Stimulated activated CD8-positive, alpha-beta memory T cell treated with anti-CD3 and anti-CD28 coated beads, Interleukin-15, amount 100 ng/mL, for 1 hour (primary cell): ENCODE results near the gene PIGA.

Experiments used
- DNase-seq: peaks from one replicate; pipeline ENCODE4 v3.0.0-alpha.2; 2020; ENCODE audit warnings: low read depth

Gene PIGA, protein sequence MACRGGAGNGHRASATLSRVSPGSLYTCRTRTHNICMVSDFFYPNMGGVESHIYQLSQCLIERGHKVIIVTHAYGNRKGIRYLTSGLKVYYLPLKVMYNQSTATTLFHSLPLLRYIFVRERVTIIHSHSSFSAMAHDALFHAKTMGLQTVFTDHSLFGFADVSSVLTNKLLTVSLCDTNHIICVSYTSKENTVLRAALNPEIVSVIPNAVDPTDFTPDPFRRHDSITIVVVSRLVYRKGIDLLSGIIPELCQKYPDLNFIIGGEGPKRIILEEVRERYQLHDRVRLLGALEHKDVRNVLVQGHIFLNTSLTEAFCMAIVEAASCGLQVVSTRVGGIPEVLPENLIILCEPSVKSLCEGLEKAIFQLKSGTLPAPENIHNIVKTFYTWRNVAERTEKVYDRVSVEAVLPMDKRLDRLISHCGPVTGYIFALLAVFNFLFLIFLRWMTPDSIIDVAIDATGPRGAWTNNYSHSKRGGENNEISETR

DNA sequence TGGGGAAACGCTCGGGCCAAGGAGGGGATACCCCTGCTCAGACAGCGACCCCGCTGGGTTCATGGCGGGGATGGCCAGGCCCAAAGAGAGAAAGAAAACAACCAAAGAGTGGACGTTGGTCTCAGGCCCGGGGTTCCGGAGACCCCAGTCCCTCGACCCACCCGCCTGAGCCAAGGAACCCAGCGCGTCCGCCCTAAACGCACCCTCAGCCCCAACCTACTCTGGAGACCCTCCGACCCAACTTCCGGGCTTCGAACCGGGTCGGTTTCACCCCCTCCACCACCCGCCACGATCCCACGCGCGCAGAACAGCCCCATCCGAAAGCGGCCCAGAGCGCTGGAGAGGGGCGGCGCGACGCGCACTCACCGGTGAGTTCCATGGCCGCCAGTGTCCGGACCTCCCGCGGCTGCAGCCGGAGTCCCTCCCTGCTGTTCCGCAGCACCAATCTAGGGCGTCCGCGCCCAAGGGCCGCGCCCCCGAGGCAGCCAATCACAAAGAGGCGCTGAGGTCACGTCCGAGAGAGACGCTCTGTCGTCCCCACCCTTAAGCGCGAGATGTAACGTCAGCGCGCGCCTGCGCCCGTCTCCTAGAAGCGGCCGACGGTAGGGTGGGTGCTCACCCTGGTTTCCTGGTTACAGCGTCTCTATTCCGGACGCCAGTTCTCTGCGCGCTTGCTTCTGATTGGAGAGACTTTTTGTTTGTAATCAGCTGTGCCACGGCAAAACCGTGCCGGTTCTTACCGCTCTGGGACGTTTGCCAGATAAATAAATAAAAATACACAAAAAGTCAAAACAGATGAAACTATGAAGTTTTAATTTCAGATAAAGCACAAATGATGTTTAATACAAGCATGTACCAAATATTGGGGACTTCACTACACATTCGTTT lies at the start of gene PIGA:
TSS of gene PIGA (minus strand) at position 389 of the 888 bp plus-strand sequence. CDS start 3,593 bp downstream, outside the sequence.
- peak; percentile 74 for DNase-seq

DNA sequence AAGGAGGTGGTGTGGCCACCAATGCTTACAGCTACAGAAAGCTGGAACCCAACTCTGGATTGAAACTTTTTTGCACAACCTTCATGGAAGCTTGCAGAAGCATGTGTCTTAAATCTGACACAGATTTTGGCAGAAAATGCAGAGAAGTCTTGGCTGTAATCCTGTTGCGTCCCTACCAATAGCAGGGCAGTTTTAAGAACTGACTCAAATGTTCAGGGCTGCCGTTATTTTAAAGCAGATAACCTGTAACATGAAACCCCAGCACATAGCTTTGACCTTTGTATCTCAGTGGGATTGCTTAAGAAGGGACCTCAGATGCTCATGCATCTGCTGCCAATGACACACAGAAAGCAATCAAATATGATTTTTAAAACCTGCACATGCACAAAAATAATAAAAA lies 49.0 kb upstream of the PIGA start, which contains the start of gene VEGFD:
TSS of gene VEGFD (minus strand) at position 110 of the 400 bp plus-strand sequence. CDS start 467 bp downstream, outside the sequence.
- no peak for DNase-seq

DNA sequence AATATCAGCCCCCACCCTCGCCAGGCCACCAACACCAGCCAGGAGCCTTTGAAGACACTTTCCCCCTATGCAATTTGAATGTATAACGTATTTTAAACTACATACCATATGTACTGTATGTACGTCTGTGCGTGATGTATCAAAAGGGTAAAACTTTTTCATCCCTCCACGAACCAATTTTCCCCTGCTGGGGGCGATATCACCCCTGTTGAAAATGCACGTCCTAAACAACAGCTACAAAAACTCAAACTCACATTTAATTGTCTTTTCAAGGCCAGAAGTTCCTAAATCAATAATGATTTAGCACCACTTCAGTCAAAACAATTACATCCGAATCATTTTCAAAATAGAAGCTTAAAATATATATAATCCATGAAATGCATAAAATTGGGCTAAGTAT lies 47.5 kb upstream of the PIGA start:
- no peak for DNase-seq

DNA sequence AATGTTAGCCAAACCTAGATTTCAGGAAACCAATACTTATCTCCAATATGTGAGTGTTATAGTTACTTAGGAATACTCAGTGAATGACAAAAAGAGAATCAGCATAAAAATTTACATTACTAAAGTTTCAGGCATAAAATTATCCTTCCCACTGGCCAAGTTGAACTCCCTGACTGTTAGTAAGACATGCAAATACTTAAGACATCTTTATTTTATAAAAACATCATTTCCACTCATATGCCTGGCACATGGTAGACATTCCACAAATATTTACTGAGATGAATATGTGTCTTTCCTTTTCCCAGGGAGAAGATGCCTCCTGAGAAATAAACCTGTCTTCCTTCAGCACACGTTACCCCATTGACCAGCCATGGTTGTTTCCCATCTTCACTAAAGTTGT lies 41.6 kb upstream of the PIGA start:
- no peak for DNase-seq

- DNase-seq: no peak
Measured at GRCh38 chrX:15373976-15374375, 38.7 kb upstream of the PIGA start.

DNA sequence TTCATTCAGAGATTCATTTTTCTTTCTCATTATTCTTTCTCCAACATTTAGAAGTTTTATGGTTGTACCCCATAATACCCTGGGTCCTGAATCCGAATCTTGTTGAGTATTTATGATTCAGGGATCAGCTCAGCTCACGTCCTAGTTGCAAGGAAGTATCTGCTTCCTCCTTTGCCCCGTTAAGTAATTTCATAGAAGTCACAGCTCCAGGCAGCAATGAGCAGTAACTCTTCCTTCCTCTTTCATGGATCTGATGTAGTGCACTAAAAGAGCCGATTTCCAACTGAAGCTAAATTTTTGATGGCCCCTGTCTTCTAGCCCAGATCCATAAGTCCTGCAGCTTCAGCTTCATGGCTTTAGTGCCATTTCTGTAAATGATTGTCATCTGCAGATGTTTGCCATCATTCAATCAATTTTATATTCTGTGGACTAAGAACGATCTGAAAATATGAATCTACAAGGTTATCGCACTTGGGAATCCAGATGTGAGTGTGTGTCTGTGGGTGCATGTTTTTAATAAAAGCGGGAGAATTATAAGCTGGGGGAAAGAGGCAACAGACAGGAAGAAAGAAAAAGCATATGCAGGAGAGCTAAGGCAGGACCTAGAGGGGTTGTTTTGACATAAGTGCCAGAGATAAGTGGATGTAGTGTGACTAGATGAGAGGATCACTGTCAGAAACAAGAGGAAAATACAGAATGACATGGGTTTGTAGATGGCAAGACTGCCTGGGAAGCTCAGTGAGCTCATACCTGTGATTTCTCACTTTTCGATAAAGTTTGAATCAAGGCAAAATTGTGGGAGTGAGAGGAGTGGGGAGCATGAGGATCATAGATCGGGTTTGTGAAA lies 31.4 kb upstream of the PIGA start:
- no peak for DNase-seq

DNA sequence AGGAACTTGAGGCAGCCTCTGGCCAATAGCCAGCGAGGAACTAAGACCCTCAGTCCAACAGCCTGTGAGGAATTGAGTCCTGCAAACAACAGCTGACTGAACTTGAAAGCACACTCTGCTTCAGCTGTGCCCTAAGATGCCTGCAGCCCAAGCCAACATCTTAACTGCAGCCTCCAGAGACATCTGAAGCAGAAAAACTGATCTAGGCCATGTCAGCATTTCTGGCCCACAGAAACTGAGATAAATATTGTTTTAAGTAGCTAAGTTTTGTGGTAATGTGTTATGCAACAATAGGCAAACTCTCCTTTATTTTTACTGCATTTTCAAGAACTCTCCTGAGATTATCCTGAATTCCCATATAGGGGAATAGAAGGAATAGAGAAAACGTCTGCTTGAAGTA lies 24.4 kb upstream of the PIGA start:
- DNase-seq: no peak

DNA sequence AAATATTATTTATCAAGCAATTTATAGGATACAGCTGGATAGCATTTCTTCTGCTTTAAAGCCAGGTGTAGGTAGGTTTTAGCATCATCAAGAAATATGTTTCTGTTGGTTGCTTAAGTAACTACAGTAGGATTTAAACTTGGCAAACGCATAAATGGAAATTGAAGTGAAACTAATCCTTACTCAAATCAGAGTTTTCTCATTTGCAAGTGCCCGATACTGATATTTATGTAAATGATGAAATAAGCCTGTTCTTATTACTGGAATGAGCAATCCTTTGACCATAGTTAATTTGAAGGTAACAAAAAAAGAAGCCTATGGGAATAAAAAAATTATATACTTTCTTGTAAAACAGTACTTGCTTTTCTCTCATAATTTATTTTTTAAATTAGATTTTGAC lies 23.2 kb upstream of the PIGA start:
- no peak for DNase-seq

DNA sequence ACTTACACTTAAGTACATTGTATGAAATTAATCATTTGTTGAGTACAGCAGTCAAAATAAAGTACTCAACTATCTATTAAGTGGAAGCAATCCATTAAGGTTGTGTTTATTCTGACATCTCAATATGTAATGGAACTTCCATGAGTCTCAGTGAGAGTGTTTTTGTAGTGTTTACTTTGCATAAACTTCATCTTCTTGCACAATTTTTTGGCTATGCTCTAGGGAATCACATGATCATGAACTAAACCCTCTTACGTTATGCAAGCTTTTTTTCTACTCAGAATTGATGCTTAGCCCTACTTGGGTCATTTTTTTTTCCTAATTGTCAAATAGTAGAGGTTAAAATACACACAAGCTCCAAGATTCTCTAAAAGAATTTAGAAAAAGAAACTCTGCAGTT lies 21.1 kb upstream of the PIGA start:
- no peak for DNase-seq

- no peak for DNase-seq
Measured at GRCh38 chrX:15350329-15350996, 15.1 kb upstream of the PIGA start.

GRCh38 chrX:15349046-15349445 lies 13.7 kb upstream of the PIGA start:
- DNase-seq: no peak

- DNase-seq: no peak
Measured at GRCh38 chrX:15345976-15346375, 10.7 kb upstream of the PIGA start.

DNA sequence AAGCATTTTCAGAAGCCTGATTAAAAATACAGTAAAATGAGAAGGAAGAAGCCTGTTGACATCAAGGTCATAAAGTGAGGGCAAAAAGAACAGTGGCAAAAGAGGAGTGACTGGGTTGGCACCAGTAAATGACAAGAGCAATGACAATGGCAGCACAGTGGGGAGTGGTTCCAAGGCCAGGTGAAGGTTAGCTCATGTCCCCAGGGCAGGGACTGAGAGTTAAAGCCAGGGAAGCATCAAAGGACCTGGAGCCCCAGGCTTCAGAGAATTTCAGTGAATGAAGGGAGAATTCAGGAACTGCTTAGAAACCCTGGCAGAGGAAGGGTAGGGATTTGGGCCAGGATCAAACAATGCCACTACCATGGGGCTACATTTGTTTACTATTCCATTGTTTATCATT lies 8.8 kb upstream of the PIGA start:
- DNase-seq: no peak

DNA sequence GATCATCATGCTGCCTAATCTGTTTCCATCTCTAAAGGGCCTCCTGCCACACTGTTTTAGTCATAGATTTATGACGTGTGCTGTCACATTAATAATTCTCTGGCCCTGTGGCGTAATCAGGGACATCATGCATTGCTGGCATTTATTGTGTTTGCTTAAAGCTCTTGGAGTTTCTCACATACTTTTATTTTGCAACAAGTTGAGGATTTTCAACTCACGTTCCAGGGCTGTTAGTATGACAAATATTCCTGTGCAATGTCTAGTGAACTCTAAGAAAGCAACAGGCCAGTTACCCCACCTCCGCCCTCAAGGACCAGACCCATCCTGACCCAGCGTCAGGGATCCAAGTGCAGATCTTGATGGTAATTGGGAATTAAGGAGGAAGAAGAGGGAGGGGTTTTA lies 7.8 kb upstream of the PIGA start:
- DNase-seq: no peak

DNA sequence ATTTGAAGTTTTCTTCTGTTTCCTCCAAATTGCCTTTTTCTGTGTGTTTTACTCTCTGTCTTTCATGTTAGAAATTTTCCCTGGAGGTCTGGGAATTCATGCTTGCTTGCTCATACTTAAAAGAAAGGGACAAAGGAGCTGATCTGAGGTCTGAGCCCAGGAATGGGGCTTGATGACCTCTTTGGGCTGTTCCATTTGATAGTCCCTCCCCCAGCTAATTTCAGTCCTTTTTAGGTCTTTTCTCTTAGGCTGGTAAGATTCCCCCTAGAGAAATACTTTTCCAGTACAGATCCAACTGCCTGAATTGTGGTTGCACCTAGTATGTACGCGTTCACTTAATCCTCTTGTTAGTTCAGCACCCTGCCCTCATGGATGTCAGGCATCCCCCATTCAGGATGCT lies 5.5 kb upstream of the PIGA start:
- DNase-seq: no peak

- DNase-seq: peak; percentile 16
Measured at GRCh38 chrX:15336023-15336413, 695 bp upstream of the PIGA start.

GRCh38 chrX:15334561-15334960 lies 762 bp downstream of the PIGA start:
- no peak for DNase-seq

DNA sequence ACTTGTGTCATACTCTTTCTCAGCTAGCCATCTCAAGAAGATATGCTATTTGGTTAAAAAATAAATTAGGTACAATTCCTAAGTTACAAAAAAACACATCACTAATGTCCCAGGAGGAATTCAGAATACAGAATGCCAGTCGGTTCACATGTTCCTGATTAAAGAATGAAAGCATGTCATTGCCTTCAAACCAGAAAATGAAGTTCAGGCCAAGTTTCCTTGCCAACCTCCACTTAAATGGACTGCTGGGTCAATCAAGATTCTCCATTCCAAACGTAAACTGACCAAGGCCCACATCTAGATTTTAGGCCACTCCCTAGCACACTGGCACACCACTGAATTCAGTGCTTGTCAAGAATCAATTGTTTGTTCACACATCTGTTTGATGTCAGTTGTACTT lies 6.5 kb downstream of the PIGA start:
- no peak for DNase-seq

- no peak for DNase-seq
Measured at GRCh38 chrX:15328131-15328530, 7.2 kb downstream of the PIGA start.

DNA sequence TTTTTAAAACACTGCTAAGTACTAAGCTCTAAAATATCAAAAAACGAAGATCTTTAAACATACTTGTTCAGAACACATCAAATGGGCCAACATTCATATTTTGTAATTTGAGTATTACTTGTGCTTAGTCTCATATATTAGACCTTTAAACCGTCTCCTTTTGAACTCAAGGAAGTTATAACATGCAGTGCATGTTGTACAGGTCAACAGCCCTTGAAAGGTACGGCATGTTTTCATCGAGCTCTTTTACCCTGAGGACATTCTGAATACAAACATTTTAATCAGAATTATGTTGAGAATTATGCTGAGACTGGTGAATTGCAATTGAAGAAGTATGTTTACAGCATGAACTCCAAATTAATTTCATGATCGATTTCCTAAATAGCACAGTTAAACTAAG lies 12.9 kb downstream of the PIGA start:
- no peak for DNase-seq

DNA sequence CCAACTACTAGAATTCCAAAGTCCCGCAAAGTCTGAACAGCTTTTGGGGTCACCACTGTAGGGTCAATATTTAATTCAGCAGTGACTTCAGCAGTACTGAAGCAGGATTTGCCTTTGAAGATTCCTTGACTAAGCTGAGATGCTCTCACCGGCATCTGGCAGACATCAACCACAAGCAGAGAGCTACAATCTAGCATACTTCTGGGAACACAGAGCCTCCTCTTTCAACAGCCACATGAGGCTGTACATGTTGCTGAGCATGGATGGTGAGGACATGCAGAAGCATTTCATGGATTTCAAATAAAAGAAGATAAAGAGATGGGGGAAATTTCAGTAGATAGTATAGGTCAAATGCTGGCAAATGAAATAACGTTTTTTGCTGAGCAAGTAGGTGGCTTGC lies 13.3 kb downstream of the PIGA start:
- DNase-seq: no peak
